ENCODE measurements around the gene RAD21L1.

RAD21L1 gene

GRCh38 chr20:1225783-1226654 is at the start of gene RAD21L1:
Gene RAD21L1, plus strand, starts transcription at chr20:1226044. Its CDS starts 2,410 bp downstream, at chr20:1228454.
- H3K9me3 ChIP-seq (ENCODE audit: control insufficient read depth, insufficient read depth, low read depth, low read length): no peaks in the 10 kb centered on the region
- H3K4me1 ChIP-seq (ENCODE audit: control insufficient read depth, insufficient read depth, low read length): 0 out of 2 replicates have a peak, but pooled peaks cover 3% of the 10 kb centered on the region
- H3K36me3 ChIP-seq (ENCODE audit: control insufficient read depth, insufficient read depth, low read length): no peaks in the 10 kb centered on the region
- H3K4me3 ChIP-seq (ENCODE audit: low read depth, low read length): peak within 1 kb of the TSS; percentile 86
- peak within 1 kb of the TSS; percentile 57; the same call in 1 of the 2 replicates for H3K27ac ChIP-seq (ENCODE audit: low read depth, low read length)
- peaks cover 43% of the 10 kb centered on the region for H3K27me3 ChIP-seq (ENCODE audit: control insufficient read depth, insufficient read depth, low read length)
- peak within 1 kb of the TSS; percentile 76 for H3K9ac ChIP-seq (ENCODE audit: low read length)

DNA sequence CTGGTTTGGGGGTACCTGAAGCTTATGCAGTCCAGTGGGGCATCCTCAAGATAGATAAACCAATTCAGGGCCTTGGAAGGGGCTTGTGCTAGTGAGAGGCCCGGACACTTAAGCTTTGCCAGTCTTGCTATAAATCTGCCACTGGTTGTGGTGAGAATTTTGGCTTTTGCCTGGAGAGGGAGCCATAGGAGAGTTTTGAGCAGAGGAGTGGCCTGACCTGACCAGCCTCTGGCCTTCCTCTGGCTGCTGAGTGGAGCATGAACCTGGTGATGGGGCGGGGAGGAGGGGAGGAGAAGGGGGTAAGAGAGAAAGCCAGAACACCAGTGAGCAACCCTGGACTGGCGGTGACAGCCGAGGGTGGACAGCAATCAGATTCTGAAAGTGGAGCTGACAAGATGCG is 48.2 kb upstream of the RAD21L1 start:
- peaks cover 4% of the 10 kb centered on the region; the same call in 1 of the 2 replicates for H3K4me1 ChIP-seq (ENCODE audit: control insufficient read depth, insufficient read depth, low read length)
- no peak overlapping the region for H3K4me3 ChIP-seq (ENCODE audit: low read depth, low read length)
- H3K9ac ChIP-seq (ENCODE audit: low read length): no peak overlapping the region
- H3K36me3 ChIP-seq (ENCODE audit: control insufficient read depth, insufficient read depth, low read length): no peaks in the 10 kb centered on the region
- no peak overlapping the region for H3K27ac ChIP-seq (ENCODE audit: low read depth, low read length)
- H3K27me3 ChIP-seq (ENCODE audit: control insufficient read depth, insufficient read depth, low read length): no peaks in the 10 kb centered on the region
- H3K9me3 ChIP-seq (ENCODE audit: control insufficient read depth, insufficient read depth, low read depth, low read length): no peaks in the 10 kb centered on the region

GRCh38 chr20:1178103-1178502 is 47.7 kb upstream of the RAD21L1 start:
- H3K27me3 ChIP-seq (ENCODE audit: control insufficient read depth, insufficient read depth, low read length): peaks cover 3% of the 10 kb centered on the region
- H3K9me3 ChIP-seq (ENCODE audit: control insufficient read depth, insufficient read depth, low read depth, low read length): no peaks in the 10 kb centered on the region
- H3K4me1 ChIP-seq (ENCODE audit: control insufficient read depth, insufficient read depth, low read length): peaks cover 4% of the 10 kb centered on the region; the same call in 1 of the 2 replicates
- H3K36me3 ChIP-seq (ENCODE audit: control insufficient read depth, insufficient read depth, low read length): no peaks in the 10 kb centered on the region
- no peak overlapping the region for H3K27ac ChIP-seq (ENCODE audit: low read depth, low read length)
- no peak overlapping the region for H3K9ac ChIP-seq (ENCODE audit: low read length)
- H3K4me3 ChIP-seq (ENCODE audit: low read depth, low read length): no peak overlapping the region

DNA sequence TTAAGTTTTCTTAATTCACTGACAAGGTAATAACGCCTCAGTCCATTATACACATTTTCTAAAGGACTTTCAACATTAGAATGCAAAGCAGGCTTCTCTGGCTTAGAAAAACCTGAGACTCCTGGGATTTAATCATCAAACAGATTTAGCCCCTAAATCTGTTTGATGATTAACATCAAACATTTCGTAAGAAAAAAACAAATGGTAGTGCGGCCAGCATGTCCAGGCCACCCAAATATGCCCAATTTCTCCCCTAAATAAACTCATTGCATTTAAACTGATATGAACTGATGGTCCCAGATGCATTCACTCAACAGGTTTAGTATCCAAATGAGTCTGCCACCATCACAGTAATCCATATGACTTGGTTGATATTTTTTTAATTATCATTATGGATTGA is 47.2 kb upstream of the RAD21L1 start:
- no peaks in the 10 kb centered on the region for H3K9me3 ChIP-seq (ENCODE audit: control insufficient read depth, insufficient read depth, low read depth, low read length)
- H3K4me1 ChIP-seq (ENCODE audit: control insufficient read depth, insufficient read depth, low read length): peaks cover 4% of the 10 kb centered on the region; the same call in 1 of the 2 replicates
- no peak overlapping the region for H3K27ac ChIP-seq (ENCODE audit: low read depth, low read length)

GRCh38 chr20:1180949-1181348 is 44.9 kb upstream of the RAD21L1 start:
- H3K27me3 ChIP-seq (ENCODE audit: control insufficient read depth, insufficient read depth, low read length): peaks cover 23% of the 10 kb centered on the region
- no peaks in the 10 kb centered on the region for H3K9me3 ChIP-seq (ENCODE audit: control insufficient read depth, insufficient read depth, low read depth, low read length)
- no peak overlapping the region for H3K9ac ChIP-seq (ENCODE audit: low read length)
- H3K36me3 ChIP-seq (ENCODE audit: control insufficient read depth, insufficient read depth, low read length): no peaks in the 10 kb centered on the region
- peaks cover 10% of the 10 kb centered on the region; the same call in 1 of the 2 replicates for H3K4me1 ChIP-seq (ENCODE audit: control insufficient read depth, insufficient read depth, low read length)
- no peak overlapping the region for H3K27ac ChIP-seq (ENCODE audit: low read depth, low read length)
- no peak overlapping the region for H3K4me3 ChIP-seq (ENCODE audit: low read depth, low read length)

More for the DNA sequence above, 47.2 kb upstream of the RAD21L1 start:
- Histone ChIP-seq H3K9ac (ENCODE audit: low read length) (no peak overlapping the region), H3K4me3 (ENCODE audit: low read depth, low read length) (no peak overlapping the region), H3K27me3 (ENCODE audit: control insufficient read depth, insufficient read depth, low read length) (peaks cover 9% of the 10 kb centered on the region), H3K36me3 (ENCODE audit: control insufficient read depth, insufficient read depth, low read length) (no peaks in the 10 kb centered on the region)

GRCh38 chr20:1182106-1182505 is 43.7 kb upstream of the RAD21L1 start:
- no peak overlapping the region for H3K27ac ChIP-seq (ENCODE audit: low read depth, low read length)
- H3K4me3 ChIP-seq (ENCODE audit: low read depth, low read length): no peak overlapping the region

DNA sequence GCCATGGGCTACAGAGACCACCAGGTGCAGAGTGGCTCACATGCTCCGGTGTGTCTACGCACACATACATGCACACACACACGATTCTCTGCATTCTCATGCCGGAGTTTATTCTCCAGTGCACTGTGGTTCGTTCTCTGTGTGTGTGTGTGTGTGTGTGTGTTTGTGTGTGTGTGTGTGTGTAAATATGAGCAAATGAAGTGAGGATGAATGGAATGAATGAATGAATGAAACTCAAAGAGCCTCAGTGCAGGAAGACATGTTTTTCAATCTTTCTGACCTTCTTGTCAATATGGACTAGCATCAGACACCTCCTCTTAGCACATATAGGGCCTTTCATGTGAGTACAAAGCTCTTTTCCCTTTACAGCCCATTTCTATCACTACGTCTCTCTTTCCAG is 42.7 kb upstream of the RAD21L1 start:
- peaks cover 27% of the 10 kb centered on the region; the same call in 1 of the 2 replicates for H3K4me1 ChIP-seq (ENCODE audit: control insufficient read depth, insufficient read depth, low read length)
- no peak overlapping the region for H3K4me3 ChIP-seq (ENCODE audit: low read depth, low read length)
- H3K9ac ChIP-seq (ENCODE audit: low read length): no peak overlapping the region
- no peaks in the 10 kb centered on the region for H3K9me3 ChIP-seq (ENCODE audit: control insufficient read depth, insufficient read depth, low read depth, low read length)
- H3K36me3 ChIP-seq (ENCODE audit: control insufficient read depth, insufficient read depth, low read length): no peaks in the 10 kb centered on the region
- H3K27me3 ChIP-seq (ENCODE audit: control insufficient read depth, insufficient read depth, low read length): peaks cover 23% of the 10 kb centered on the region
- no peak overlapping the region for H3K27ac ChIP-seq (ENCODE audit: low read depth, low read length)

More at GRCh38 chr20:1182106-1182505, 43.7 kb upstream of the RAD21L1 start:
- Histone ChIP-seq H3K27me3 (ENCODE audit: control insufficient read depth, insufficient read depth, low read length) (peaks cover 23% of the 10 kb centered on the region), H3K9ac (ENCODE audit: low read length) (no peak overlapping the region), H3K4me1 (ENCODE audit: control insufficient read depth, insufficient read depth, low read length) (peaks cover 22% of the 10 kb centered on the region; the same call in 1 of the 2 replicates), H3K36me3 (ENCODE audit: control insufficient read depth, insufficient read depth, low read length) (no peaks in the 10 kb centered on the region), H3K9me3 (ENCODE audit: control insufficient read depth, insufficient read depth, low read depth, low read length) (no peaks in the 10 kb centered on the region)

GRCh38 chr20:1184260-1184637 is 41.6 kb upstream of the RAD21L1 start:
- H3K27me3 ChIP-seq (ENCODE audit: control insufficient read depth, insufficient read depth, low read length): peaks cover 23% of the 10 kb centered on the region
- peak overlapping the region; percentile 69 for H3K4me3 ChIP-seq (ENCODE audit: low read depth, low read length)
- H3K4me1 ChIP-seq (ENCODE audit: control insufficient read depth, insufficient read depth, low read length): peaks cover 27% of the 10 kb centered on the region; the same call in 1 of the 2 replicates
- no peak overlapping the region for H3K27ac ChIP-seq (ENCODE audit: low read depth, low read length)
- no peaks in the 10 kb centered on the region for H3K36me3 ChIP-seq (ENCODE audit: control insufficient read depth, insufficient read depth, low read length)
- no peaks in the 10 kb centered on the region for H3K9me3 ChIP-seq (ENCODE audit: control insufficient read depth, insufficient read depth, low read depth, low read length)
- H3K9ac ChIP-seq (ENCODE audit: low read length): peak overlapping the region; percentile 43

DNA sequence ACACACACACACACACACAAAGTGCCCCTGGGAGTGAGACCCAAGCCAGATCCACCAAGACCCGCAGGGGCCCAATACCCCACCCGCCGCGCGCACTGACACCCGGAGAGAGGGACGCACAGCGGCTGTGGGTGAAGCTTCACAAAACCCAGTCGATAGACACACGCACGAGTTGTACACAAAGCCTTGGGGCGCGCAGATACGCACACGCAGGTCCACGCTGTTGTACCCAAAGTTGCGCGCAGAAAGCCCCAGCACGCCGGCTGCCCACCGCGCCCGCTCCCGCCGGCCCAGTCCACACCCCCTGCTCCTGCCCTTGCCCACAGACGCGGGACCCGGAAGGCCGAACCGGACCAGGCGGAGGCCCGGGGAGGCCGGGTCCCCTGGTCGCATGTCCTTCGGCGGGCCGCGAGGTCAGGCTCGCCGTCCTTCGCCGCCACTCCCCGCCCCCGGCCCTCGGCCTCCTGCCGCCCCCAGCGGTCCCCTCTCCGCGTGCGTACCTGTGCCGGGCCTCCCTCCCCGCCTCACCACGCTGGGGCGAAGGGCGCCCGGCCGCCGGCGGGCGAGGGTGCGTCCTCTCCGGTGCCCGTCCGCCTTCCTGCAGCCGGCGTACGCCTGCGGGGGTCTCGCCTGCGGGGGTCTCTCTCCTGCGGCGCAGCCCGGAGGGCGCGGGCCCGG is 41.1 kb upstream of the RAD21L1 start, which contains the start of gene TMEM74B:
TMEM74B (minus strand) TSS at position 344 of the 678 bp plus-strand sequence. CDS start 1,180 bp downstream, outside the sequence.
- Histone ChIP-seq H3K4me3 (ENCODE audit: low read depth, low read length) (peak within 1 kb of the TSS; percentile 69), H3K9me3 (ENCODE audit: control insufficient read depth, insufficient read depth, low read depth, low read length) (no peaks in the 10 kb centered on the region), H3K36me3 (ENCODE audit: control insufficient read depth, insufficient read depth, low read length) (no peaks in the 10 kb centered on the region), H3K27me3 (ENCODE audit: control insufficient read depth, insufficient read depth, low read length) (peaks cover 27% of the 10 kb centered on the region), H3K9ac (ENCODE audit: low read length) (peak within 1 kb of the TSS; percentile 43), H3K4me1 (ENCODE audit: control insufficient read depth, insufficient read depth, low read length) (peaks cover 27% of the 10 kb centered on the region; the same call in 1 of the 2 replicates), H3K27ac (ENCODE audit: low read depth, low read length) (no peak within 1 kb of the TSS)

- Histone ChIP-seq H3K27me3 (ENCODE audit: control insufficient read depth, insufficient read depth, low read length) (peaks cover 27% of the 10 kb centered on the region), H3K9ac (ENCODE audit: low read length) (no peak overlapping the region), H3K4me3 (ENCODE audit: low read depth, low read length) (peak overlapping the region; percentile 69), H3K36me3 (ENCODE audit: control insufficient read depth, insufficient read depth, low read length) (no peaks in the 10 kb centered on the region), H3K9me3 (ENCODE audit: control insufficient read depth, insufficient read depth, low read depth, low read length) (no peaks in the 10 kb centered on the region), H3K4me1 (ENCODE audit: control insufficient read depth, insufficient read depth, low read length) (peaks cover 27% of the 10 kb centered on the region; the same call in 1 of the 2 replicates), H3K27ac (ENCODE audit: low read depth, low read length) (no peak overlapping the region)
Measured at GRCh38 chr20:1185316-1185741, 40.5 kb upstream of the RAD21L1 start.
